Heart left ventricle (tissue), 16 donors: ENCODE results near the gene SGSM2. TPM values are rescaled to one million over a fixed set of nuclear protein-coding genes. Genes with fewer than 3 reads are reported as not detected.

Experiments
- ATAC-seq, 4 donors: fragments of 200-7000 bp; cut with Tn5 transposase; one replicate each; pipeline ENCODE4 v1.9.1; 2020 to 2022; ENCODE audit warnings: moderate library complexity in 4 of 4, mild to moderate bottlenecking in 3 of 4, moderate number of reproducible peaks in 1 of 4
- DNase-seq, 5 donors: peaks; one replicate each; pipeline ENCODE4 v3.0.0-alpha.2; 2020
- H3K27ac ChIP-seq, 12 donors: fragments of 200-600 bp; sonication (generic) in 4 of 12; one replicate each; pipeline versions ENCODE4 v1.5.0 to v1.8.0; 2016 to 2022; ENCODE audit warnings: mild to moderate bottlenecking in 2 of 12
- H3K27me3 ChIP-seq, 9 donors: fragments of 200-600 bp; sonication (generic) in 2 of 9; one replicate each; pipeline versions ENCODE4 v1.5.1 to v1.8.0; 2016 to 2022; ENCODE audit warnings: mild to moderate bottlenecking in 3 of 9
- H3K36me3 ChIP-seq, 9 donors: fragments of 200-600 bp; sonication (generic) in 2 of 9; one replicate each; pipeline versions ENCODE4 v1.5.0 to v1.8.0; 2018 to 2022; ENCODE audit warnings: mild to moderate bottlenecking in 2 of 9
- H3K4me1 ChIP-seq, 12 donors: fragments of 200-600 bp; sonication (generic) in 4 of 12; one replicate each; pipeline versions ENCODE4 v1.5.0 to v1.8.0; 2016 to 2022; ENCODE audit warnings: mild to moderate bottlenecking in 3 of 12
- H3K4me3 ChIP-seq, 12 donors: fragments of 200-600 bp; sonication (generic) in 4 of 12; one replicate each; pipeline versions ENCODE4 v1.5.0 to v1.8.0; 2017 to 2022; ENCODE audit warnings: mild to moderate bottlenecking in 9 of 12, moderate library complexity in 4 of 12
- H3K9me3 ChIP-seq, 12 donors: fragments of 200-600 bp; sonication (generic) in 4 of 12; one replicate each; pipeline versions ENCODE4 v1.5.0 to v1.8.0; 2016 to 2022; ENCODE audit warnings: mild to moderate bottlenecking in 1 of 12
- POLR2A ChIP-seq, 2 donors: fragments of 450-650 bp; IDR thresholded peaks; one replicate each; pipeline ENCODE4 v1.6.1; 2017; ENCODE audit warnings: antibody characterized with exemption in 2 of 2, mild to moderate bottlenecking in 2 of 2, moderate library complexity in 2 of 2
- WGBS, 4 donors: extraction: QIAGEN DNeasy Blood & Tissue Kit in 2 of 4; methylation state at CpG; one replicate each; pipeline versions ENCODE4 v1.1.5 to v1.1.7; 2013 to 2018; 5-methylcytosine and 5-hydroxymethylcytosine counted together
- intact Hi-C, 10 donors: fragments of 100-400 bp; cut with DNase I; formaldehyde crosslinking; loops; one replicate each; pipeline versions ENCODE4 v1.11.1 to v1.14.2; 2022
- polyA plus RNA-seq, 2 donors: library from polyadenylated mRNA; stranded (reverse); fragments of 200-250 nt; gene quantifications; one replicate each; pipeline ENCODE4 v1.2.3, GENCODE V29; 2013
- total RNA-seq, 9 donors: library from RNA; depleted of rRNA in 2 of 9; stranded (reverse); fragments of >200 nt in 2 of 9; fragmentation: NEBNext Ultra II Directional in 3 of 9; extraction: Animal tissue kit (Norgen Biotek cat#: 25700) in 3 of 9; gene quantifications; one replicate each; pipeline versions ENCODE4 v1.1.0 to v1.2.4, GENCODE V29; 2016 to 2023
- TF ChIP-seq, protein P1 (sequence below), 12 donors: fragments of 200-600 bp; sonication (generic) in 4 of 12; IDR thresholded peaks; one replicate each; pipeline versions ENCODE4 v1.5.0 to v1.8.0; 2018 to 2022; ENCODE audit warnings: antibody characterized with exemption in 12 of 12, mild to moderate bottlenecking in 5 of 12
- donor health status: ischemic (EF 13 %, LVEDD 7.1; RV severe dilation, severe dysfunction).
- donor health status: healthy with polysubstance abuse.
- donor health status: DM: no; HTN: yes; CAD: no.
- donor health status: DM: no; HTN: no; CAD: no.
- donor health status: ischemic (EF 25% LVEDD 6.9; RV normal size, moderate dysfunction).
- donor health status: ischemic (EF 25% LVEDD 5.7; RV mildly dilated, moderate dysfunction).
- donor health status: healthy.
- donor health status: DM: yes; HTN: yes; CAD: no.
- donor health status: ischemic (EF 35%, LVEDD 5.7; RV mildly dilated, moderate dysfunction).
- donor health status: nonischemic (EF 11% LVEDD 7.7; RV severe dilation, severe dysfunction).
- donor health status: DM: yes; HTN: yes; CAD: no.
- donor health status: PGD.
- donor health status: ischemic (EF 29% LVEDD 5.4; RV normal size, mild dysfunction).
- donor health status: nonischemic (EF 23%, LVEDD 6.1; RV moderate dilation, normal function).

The SGSM2 gene
- total and polyA plus RNA-seq, 11 donors = 17.0 to 35.1 (median 22.3) TPM

DNA sequence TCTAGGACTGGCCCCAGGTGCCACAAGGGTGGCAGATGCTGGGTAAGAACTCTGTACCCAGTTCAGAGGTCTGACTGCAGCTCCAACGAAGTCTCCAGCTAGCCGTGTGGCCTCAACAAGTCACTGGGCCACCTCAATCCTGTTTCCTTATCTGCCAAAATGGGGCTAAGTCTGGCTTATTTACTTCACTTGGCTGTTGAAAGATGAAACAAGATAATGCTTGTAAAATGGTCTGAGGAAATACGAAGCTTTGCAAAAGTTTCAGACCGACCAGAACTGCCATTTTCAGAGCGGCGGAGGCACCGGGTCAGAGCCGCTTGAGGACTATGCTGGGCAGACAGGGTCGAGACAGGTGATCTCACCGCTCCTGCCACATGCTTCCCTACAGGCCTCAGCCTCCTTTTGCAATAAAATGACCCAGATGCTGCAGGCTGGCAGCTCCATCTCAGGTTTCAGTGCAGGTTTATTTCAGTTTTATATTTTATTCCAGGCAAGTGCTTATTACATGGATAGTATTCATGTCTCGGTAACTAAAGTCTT lies 46.4 kb downstream of the SGSM2 start:
- TF ChIP-seq, protein P1, sequence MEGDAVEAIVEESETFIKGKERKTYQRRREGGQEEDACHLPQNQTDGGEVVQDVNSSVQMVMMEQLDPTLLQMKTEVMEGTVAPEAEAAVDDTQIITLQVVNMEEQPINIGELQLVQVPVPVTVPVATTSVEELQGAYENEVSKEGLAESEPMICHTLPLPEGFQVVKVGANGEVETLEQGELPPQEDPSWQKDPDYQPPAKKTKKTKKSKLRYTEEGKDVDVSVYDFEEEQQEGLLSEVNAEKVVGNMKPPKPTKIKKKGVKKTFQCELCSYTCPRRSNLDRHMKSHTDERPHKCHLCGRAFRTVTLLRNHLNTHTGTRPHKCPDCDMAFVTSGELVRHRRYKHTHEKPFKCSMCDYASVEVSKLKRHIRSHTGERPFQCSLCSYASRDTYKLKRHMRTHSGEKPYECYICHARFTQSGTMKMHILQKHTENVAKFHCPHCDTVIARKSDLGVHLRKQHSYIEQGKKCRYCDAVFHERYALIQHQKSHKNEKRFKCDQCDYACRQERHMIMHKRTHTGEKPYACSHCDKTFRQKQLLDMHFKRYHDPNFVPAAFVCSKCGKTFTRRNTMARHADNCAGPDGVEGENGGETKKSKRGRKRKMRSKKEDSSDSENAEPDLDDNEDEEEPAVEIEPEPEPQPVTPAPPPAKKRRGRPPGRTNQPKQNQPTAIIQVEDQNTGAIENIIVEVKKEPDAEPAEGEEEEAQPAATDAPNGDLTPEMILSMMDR (IDR thresholded peaks at IDR 0.05) = no peak
- no peak for TF ChIP-seq POLR2A (IDR thresholded peaks at IDR 0.05)
- Histone ChIP-seq H3K4me1 (peaks cover 0 to 28% (median 7%) of the 10 kb centered on the region in 12 donors), H3K4me3 (no peak overlapping the region), H3K27me3 (no peaks in the 10 kb centered on the region), H3K36me3 (peaks cover 2 to 59% (median 49%) of the 10 kb centered on the region in 9 donors), H3K9me3 (no peaks in the 10 kb centered on the region), H3K27ac (peak overlapping the region in 2 of 12 donors; percentile 25 to 50)
- 87 to 94% (median 89%) methylated on average over 11 of the region's 11 CpGs for WGBS, 4 donors
- no peak for DNase-seq
- ATAC-seq = no peak
- intact Hi-C loops = loop anchor here in 4 of 10 donors (2.0 to 10.0 kb wide), 2 partner anchors 33 to 301 kb away; no protein-coding TSS in a partner anchor

DNA sequence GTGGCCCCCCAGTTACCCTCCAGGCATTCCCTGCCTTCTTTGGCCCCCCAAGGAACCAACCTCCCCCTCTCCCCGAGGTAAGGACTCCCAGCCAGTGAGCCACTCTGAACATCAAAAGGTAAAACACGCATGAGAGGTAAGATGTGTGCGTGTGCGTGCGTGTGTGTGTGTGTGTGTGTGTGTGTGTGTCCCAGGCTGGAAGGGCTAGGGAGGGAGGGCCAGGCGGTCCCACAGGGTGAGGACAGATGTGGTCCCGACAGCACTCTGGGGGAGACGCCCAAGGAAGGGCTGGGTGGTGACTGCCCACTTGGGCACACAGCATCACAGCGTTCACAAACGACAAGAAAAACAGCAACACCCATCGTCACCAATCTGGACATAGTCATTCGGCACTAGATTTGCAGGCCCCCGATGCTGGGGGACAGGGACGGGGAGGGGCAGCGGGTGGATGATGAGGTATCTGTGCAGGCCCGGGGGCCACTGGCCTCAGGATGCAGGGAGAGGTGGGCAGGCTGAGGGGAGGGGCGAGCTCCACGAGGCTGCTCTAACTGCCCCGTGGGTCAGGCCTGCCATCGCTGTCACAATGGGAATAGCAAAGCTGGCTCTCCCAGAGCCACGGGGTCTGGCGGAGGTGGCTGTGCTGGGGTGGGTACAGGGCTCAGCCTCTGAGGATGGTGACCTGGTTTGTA lies 47.3 kb downstream of the SGSM2 start:
- peaks cover 0 to 33% (median 8%) of the 10 kb centered on the region in 12 donors for H3K4me1 ChIP-seq
- ATAC-seq (no peak), DNase-seq (no peak)
- peaks cover 2 to 54% (median 42%) of the 10 kb centered on the region in 9 donors for H3K36me3 ChIP-seq
- 61 to 78% (median 72%) methylated on average over 18 to 22 of the region's 22 CpGs for WGBS, 4 donors
- no peak overlapping the region for H3K4me3 ChIP-seq
- no peaks in the 10 kb centered on the region for H3K9me3 ChIP-seq
- no peaks in the 10 kb centered on the region for H3K27me3 ChIP-seq
- no peak overlapping the region for H3K27ac ChIP-seq
- no peak for TF ChIP-seq POLR2A (IDR thresholded peaks at IDR 0.05)
- TF ChIP-seq, protein P1 (IDR thresholded peaks at IDR 0.05) = no peak
- intact Hi-C loops = loop anchor here in 1 of 10 donors (10.0 kb wide), 1 partner anchor 300 kb away; no protein-coding TSS in a partner anchor

DNA sequence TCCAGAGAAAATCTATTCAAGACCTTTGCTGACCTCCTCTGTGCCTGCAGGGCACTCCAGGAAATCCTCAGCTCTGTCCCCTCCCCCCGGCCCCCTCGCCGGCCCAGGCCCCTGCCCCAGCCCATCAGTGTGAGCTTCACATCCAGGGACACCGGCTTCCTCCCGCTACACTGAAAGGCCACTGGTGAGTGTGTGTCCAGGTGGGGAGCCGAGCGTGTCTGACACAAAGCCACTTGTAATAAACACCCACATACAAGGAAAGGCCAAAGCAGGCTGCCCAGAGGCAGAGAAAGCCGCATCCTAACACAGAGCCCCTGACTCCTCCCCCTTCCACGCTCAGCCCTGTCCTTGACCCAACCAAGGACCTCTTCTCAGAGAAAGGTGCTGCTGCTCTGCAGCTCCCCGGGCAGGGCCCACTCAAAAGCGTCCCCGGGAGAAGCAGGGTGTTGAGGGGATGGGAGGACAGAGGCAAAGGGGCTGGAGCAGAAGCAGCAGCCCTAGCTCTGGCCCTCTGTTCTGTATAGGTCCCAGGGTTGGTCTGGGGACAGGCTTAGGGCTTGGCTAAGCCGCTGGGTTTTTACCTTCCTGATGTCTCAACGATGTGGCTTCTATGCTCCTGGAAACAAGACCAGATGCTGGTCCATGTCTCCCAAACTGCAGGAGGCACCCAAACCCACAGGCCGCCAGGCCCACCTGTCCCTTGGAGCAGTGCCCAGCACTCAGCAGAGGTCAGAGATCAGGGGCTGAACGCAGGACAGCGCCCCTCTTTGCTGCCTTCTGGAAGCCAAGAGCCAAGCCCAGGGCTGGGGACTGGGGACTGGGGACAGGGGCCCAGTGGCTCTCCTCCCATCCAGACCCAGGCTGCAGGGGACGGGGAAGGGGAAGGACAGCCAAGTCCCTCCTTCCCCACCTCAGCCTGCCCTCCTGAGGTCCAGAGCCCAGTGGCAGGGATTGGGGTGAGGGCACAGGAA lies 48.2 kb downstream of the SGSM2 start:
- no peak for TF ChIP-seq POLR2A (IDR thresholded peaks at IDR 0.05)
- TF ChIP-seq, protein P1 (IDR thresholded peaks at IDR 0.05) = no peak
- intact Hi-C loops = loop anchor here in 2 of 10 donors (2.0 to 10.0 kb wide), 2 partner anchors 25 to 299 kb away; no protein-coding TSS in a partner anchor
- H3K4me3 ChIP-seq = no peak overlapping the region
- DNase-seq (peak in 1 of 5 donors; percentile 47), ATAC-seq (no peak)
- peaks cover 0 to 42% (median 16%) of the 10 kb centered on the region in 12 donors for H3K4me1 ChIP-seq
- no peaks in the 10 kb centered on the region for H3K9me3 ChIP-seq
- 55 to 85% (median 63%) methylated on average over 13 to 18 of the region's 18 CpGs for WGBS, 4 donors
- no peaks in the 10 kb centered on the region for H3K27me3 ChIP-seq
- H3K27ac ChIP-seq = no peak overlapping the region
- H3K36me3 ChIP-seq = peaks cover 2 to 45% (median 34%) of the 10 kb centered on the region in 9 donors
